Smooth muscle cell (in vitro differentiated cells): Measurements from ENCODE around the gene TIPARP. TPM values are rescaled to one million over a fixed set of nuclear protein-coding genes. Genes with fewer than 3 reads are reported as not detected.

ENCODE experiments used
- DNase-seq: peaks from one replicate; lab custom pipeline; 2025; ENCODE audit not compliant: unreplicated experiment; lab: John Stamatoyannopoulos, UW
- H2AFZ ChIP-seq: fragments of 200-600 bp; sonication (generic); 2 replicates; pipeline ENCODE4 v1.6.0; 2016; ENCODE audit warnings: antibody characterized with exemption, low read depth, mild to moderate bottlenecking
- H3F3A ChIP-seq: fragments of 200-600 bp; sonication (generic); 2 replicates; pipeline ENCODE4 v1.6.0; 2017; ENCODE audit warnings: antibody characterized with exemption, low read depth
- H3K27ac ChIP-seq: fragments of 200-600 bp; sonication (generic); 2 replicates; pipeline ENCODE4 v1.5.1; 2016; ENCODE audit warnings: low read depth, mild to moderate bottlenecking
- H3K27me3 ChIP-seq: fragments of 200-600 bp; sonication (generic); 2 replicates; pipeline ENCODE4 v1.6.1; 2016; ENCODE audit warnings: low read depth, mild to moderate bottlenecking
- H3K36me3 ChIP-seq: fragments of 200-600 bp; sonication (generic); 2 replicates; pipeline ENCODE4 v1.5.1; 2016; ENCODE audit warnings: low read depth
- H3K4me1 ChIP-seq: fragments of 200-600 bp; sonication (generic); 2 replicates; pipeline ENCODE4 v1.5.1; 2016; ENCODE audit warnings: low read depth
- H3K4me2 ChIP-seq: fragments of 200-600 bp; sonication (generic); 2 replicates; pipeline ENCODE4 v1.6.0; 2016; ENCODE audit warnings: mild to moderate bottlenecking
- H3K4me3 ChIP-seq: fragments of 200-600 bp; sonication (generic); 2 replicates; pipeline ENCODE4 v1.5.1; 2016; ENCODE audit warnings: mild to moderate bottlenecking
- H3K79me2 ChIP-seq: fragments of 200-600 bp; sonication (generic); 2 replicates; pipeline ENCODE4 v1.6.0; 2016; ENCODE audit warnings: low read depth, mild to moderate bottlenecking
- H3K9ac ChIP-seq: fragments of 200-600 bp; sonication (generic); 2 replicates; pipeline ENCODE4 v1.6.0; 2016; ENCODE audit warnings: low read depth
- H3K9me3 ChIP-seq: fragments of 200-600 bp; sonication (generic); replicated peaks from 2 replicates; pipeline ENCODE4 v1.5.1; 2016; ENCODE audit warnings: low read depth
- H4K20me1 ChIP-seq: fragments of 200-600 bp; sonication (generic); 2 replicates; pipeline ENCODE4 v1.6.0; 2016; ENCODE audit warnings: low read depth
- WGBS: methylation state at CpG from one replicate; pipeline ENCODE4 v1.1.7; 2016; ENCODE audit warnings: low lambda C conversion rate; 5-methylcytosine and 5-hydroxymethylcytosine counted together
- polyA plus RNA-seq: library from polyadenylated mRNA; unstranded; fragments of >200 nt; fragmentation: Nextera tagmentation; extraction: Ambion mirVana; gene quantifications from 2 replicates; pipeline ENCODE4 v1.2.1, GENCODE V29; 2016
- total RNA-seq: library from RNA; depleted of rRNA; stranded (reverse); fragments of >200 nt; gene quantifications from 2 replicates; pipeline ENCODE4 v1.2.3, GENCODE V29; 2014
- TF ChIP-seq, protein P1 (sequence below): fragments of 200-600 bp; sonication (generic); IDR thresholded peaks from 2 replicates; pipeline ENCODE4 v1.5.1; 2017; ENCODE audit warnings: borderline replicate concordance, mild to moderate bottlenecking, antibody characterized with exemption; ENCODE audit not compliant: insufficient read depth, poor library complexity, severe bottlenecking

TIPARP gene
- total and polyA plus RNA-seq, 2 experiments from 2014 or later = 12.5 to 65.2 TPM

DNA sequence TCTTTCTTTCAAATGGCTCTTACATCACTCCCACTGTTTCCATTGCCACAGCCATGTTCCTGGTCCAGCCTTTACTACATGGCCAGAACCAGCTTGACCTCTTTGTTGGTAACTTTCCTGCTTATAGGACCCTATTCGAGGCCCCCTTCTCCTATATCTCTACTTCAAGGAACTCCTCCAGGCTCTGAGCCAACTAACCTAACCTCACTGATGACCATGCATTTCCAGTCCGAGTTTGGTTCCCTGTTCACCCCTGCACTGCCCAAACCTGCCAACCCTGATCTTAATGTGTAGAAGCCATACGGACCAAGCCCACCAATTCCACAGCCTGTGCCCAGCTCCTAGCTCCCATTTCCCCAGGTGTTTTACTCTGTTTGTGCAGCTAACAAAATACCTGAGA is 38.4 kb upstream of the TIPARP start:
- no peaks in the 10 kb centered on the region for H3F3A ChIP-seq
- DNase-seq = no peak
- peaks cover 3% of the 10 kb centered on the region for H3K27me3 ChIP-seq
- peak overlapping the region; percentile 64 for H2AFZ ChIP-seq
- H4K20me1 ChIP-seq = no peaks in the 10 kb centered on the region
- H3K9me3 ChIP-seq = no peaks in the 10 kb centered on the region
- H3K79me2 ChIP-seq = no peaks in the 10 kb centered on the region
- no peak overlapping the region for H3K27ac ChIP-seq
- H3K36me3 ChIP-seq = no peaks in the 10 kb centered on the region
- H3K4me2 ChIP-seq = no peak overlapping the region
- H3K4me3 ChIP-seq = no peak overlapping the region
- H3K9ac ChIP-seq = no peak overlapping the region
- no peaks in the 10 kb centered on the region for H3K4me1 ChIP-seq
- TF ChIP-seq, protein P1, sequence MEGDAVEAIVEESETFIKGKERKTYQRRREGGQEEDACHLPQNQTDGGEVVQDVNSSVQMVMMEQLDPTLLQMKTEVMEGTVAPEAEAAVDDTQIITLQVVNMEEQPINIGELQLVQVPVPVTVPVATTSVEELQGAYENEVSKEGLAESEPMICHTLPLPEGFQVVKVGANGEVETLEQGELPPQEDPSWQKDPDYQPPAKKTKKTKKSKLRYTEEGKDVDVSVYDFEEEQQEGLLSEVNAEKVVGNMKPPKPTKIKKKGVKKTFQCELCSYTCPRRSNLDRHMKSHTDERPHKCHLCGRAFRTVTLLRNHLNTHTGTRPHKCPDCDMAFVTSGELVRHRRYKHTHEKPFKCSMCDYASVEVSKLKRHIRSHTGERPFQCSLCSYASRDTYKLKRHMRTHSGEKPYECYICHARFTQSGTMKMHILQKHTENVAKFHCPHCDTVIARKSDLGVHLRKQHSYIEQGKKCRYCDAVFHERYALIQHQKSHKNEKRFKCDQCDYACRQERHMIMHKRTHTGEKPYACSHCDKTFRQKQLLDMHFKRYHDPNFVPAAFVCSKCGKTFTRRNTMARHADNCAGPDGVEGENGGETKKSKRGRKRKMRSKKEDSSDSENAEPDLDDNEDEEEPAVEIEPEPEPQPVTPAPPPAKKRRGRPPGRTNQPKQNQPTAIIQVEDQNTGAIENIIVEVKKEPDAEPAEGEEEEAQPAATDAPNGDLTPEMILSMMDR = no peak
- WGBS = 91% methylated on average over 3 of the region's 3 CpGs

DNA sequence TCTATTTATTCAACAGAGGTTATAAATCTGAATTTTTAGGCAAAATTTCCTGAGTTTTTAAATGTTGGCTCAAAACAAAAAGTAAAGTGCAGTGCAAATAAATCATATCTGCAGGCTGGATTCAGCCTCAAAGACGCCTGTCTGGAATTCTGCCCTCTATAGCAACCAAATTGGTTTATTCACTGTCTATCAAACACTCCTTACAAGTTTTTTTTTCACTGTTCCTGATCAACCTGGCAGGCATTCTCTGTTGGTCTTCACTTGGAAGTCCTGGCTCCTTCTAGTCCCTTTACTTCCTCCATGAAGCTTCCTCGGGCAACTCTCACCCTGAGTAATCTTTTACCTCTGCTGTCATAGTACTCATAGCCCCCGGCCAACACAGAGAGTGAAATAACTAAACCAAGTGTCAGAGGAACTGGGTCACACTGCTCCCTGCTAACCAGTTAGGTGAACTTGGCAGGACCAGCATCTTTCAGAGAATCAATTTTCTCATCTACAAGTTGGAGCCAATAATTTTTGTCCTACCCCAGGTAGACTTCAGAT is 36.8 kb upstream of the TIPARP start:
- TF ChIP-seq, protein P1 = no peak
- H3K9ac ChIP-seq = no peak overlapping the region
- no peak overlapping the region for H3K4me3 ChIP-seq
- no peak overlapping the region for H3K27ac ChIP-seq
- peaks cover 3% of the 10 kb centered on the region for H3K27me3 ChIP-seq
- H2AFZ ChIP-seq = no peak overlapping the region
- H3K36me3 ChIP-seq = no peaks in the 10 kb centered on the region
- H3K9me3 ChIP-seq = no peaks in the 10 kb centered on the region
- no peaks in the 10 kb centered on the region for H3K4me1 ChIP-seq
- H3F3A ChIP-seq = no peaks in the 10 kb centered on the region
- 62% methylated on average over 3 of the region's 3 CpGs for WGBS
- H3K4me2 ChIP-seq = no peak overlapping the region
- no peak for DNase-seq
- no peaks in the 10 kb centered on the region for H3K79me2 ChIP-seq
- no peaks in the 10 kb centered on the region for H4K20me1 ChIP-seq

DNA sequence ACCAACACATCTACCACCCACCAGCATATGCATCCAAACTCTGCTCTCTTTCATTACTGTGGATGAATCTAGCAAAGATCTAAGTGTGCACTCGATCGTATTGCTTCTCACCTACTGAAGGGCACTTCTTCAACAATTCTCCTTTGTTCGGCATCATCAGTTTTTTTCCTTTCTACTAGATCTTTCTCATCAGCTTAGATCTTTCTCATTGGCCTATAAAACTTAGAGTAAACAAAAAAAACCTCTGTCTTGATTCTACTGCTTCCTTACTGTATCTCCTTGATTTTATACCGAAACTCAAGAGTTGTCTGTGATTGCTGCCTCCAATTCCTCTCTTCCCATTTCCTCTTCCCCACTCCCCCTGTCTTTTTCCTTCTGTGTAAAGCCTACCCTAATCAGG is 36.1 kb upstream of the TIPARP start:
- H3K79me2 ChIP-seq = no peaks in the 10 kb centered on the region
- no peaks in the 10 kb centered on the region for H3K9me3 ChIP-seq
- no peak overlapping the region for H3K4me2 ChIP-seq

More for the DNA sequence above, 36.1 kb upstream of the TIPARP start:
- H3K27me3 ChIP-seq = peaks cover 3% of the 10 kb centered on the region
- no peaks in the 10 kb centered on the region for H3F3A ChIP-seq
- no peak overlapping the region for H3K27ac ChIP-seq
- peaks cover 4% of the 10 kb centered on the region for H3K4me1 ChIP-seq
- H3K36me3 ChIP-seq = no peaks in the 10 kb centered on the region
- WGBS = 72% methylated on average over 4 of the region's 4 CpGs
- H3K4me3 ChIP-seq = no peak overlapping the region
- TF ChIP-seq, protein P1 = no peak
- no peaks in the 10 kb centered on the region for H4K20me1 ChIP-seq
- H2AFZ ChIP-seq = no peak overlapping the region
- no peak overlapping the region for H3K9ac ChIP-seq
- DNase-seq = no peak
